Measurements from ENCODE around the gene TMEM150B.

- TF ChIP-seq EZH2phosphoT487 (IDR thresholded peaks at IDR 0.05; ENCODE audit: borderline replicate concordance, low read length) = no peak
- TF ChIP-seq EZH2 (IDR thresholded peaks at IDR 0.05; ENCODE audit: low read length, unreplicated experiment) = no peak
- no peak for TF ChIP-seq CTCF (conservative IDR thresholded peaks at IDR 0.05; ENCODE audit: low read depth, low read length)
These were observed 58.3 kb downstream of the TMEM150B start for GRCh38 chr19:55266840-55267239.

Measured in PC-3 (cell line).